Inflammatory macrophage treated with lipopolysaccharide for 1 hour (primary cell): ENCODE results near the gene STMN1.
A peak's percentile ranks its signal among the peaks of the same experiment; 100 is the strongest.

Source experiments
- DNase-seq, 2 donors: peaks; one replicate each; pipeline ENCODE4 v3.0.0-alpha.2; 2020 to 2022

STMN1 gene

DNA sequence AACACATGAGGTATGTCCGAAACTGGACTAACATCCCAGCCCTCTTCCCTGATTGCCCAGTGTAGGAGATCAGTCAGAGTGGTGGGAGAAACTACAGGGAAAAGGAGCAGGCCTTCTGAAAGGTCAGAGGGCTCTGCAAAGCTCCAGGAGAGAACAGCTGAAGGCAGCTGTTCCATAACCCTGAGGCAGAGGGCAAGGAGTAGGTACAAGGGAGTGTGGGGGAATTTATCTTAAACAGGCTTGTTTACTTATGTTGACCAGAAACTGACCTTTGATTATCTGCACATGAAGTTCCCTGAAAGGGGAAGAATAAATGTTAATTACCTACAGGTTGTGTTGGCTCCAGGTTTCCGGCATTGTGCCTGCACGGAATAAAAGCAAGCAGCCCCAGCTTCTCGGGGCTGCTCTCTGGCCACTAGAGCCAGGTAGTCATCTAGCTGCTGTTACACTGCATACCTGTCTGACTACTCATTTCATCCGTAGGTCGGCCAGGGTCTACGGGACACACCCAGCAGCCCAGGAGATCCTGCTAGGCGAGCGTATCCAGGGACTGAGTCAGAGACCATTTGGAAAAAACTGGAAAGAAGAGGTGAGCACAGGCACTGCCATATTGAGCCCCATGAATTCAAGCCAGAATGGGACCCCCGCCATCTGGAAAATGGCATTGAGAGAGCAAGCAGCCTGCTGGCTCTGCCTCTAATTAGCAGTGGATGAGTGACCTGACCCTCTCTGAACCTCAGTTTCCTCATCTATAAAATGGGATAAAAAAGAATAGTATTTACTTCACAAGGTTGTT is 15.8 kb downstream of the STMN1 start:
- no peak for DNase-seq

DNA sequence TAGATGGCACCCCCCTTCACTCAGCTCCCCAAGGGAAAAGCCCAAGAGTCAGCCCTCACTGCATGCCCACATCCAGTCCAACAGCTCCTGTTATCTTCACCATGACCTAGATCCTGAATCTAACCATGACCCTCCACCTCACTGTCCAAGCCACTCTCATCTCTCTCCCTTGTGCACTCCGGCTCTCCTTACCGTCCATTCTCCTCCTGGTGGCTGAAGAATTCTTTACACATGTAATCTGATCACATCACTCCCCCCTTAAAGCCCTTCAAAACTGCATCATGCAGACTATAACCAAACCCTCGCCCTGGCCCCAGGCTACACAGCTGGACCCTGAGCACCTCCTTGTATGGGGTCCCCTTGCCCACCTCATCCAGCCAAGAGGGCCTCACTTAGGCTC is 16.7 kb downstream of the STMN1 start:
- no peak for DNase-seq

DNA sequence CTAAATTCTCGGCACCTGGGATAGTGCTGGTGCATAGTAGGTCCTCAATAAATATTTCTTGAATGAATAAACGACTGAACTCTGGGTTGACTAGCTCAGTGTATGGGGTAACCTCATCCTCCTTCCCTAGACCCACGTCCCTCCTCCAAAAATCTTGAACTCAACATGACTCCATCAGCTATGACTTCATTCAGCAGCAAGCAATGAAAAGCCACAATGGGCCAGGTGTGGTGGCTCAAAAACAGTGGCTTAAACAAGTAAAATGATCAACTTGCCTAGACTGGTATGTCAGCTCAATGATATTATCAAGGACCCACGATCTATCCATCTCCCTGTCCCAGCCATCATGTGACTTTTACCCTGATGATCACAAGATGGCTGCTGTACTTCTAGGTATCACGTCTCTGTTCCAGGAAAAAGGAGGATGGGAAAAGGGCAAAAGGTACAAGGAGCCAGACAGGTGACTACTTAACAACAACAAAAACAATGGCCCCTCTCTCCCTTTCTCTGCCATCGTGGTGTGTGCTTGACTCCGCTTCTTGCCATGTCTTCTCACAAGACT is 17.7 kb downstream of the STMN1 start:
- DNase-seq = no peak

DNA sequence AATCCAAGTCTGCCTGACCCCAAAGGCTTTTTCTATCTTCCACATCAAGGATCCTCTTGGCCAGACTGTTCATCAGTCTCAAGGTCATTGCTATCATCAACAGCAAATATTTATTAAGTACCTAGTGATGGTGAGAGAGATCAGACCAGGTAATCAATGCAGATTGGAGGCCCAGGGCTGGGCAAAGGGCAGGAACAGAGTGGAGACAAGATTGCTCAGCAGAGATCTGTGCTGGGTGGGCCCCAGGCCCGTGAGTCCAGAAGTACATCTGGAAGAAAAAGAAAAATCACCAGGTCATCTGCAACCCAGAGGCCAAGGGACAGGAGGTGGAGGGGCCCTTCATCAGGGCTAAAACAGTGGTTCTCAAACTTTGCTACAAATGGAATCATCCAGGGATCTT is 20.6 kb downstream of the STMN1 start:
- DNase-seq = no peak

DNA sequence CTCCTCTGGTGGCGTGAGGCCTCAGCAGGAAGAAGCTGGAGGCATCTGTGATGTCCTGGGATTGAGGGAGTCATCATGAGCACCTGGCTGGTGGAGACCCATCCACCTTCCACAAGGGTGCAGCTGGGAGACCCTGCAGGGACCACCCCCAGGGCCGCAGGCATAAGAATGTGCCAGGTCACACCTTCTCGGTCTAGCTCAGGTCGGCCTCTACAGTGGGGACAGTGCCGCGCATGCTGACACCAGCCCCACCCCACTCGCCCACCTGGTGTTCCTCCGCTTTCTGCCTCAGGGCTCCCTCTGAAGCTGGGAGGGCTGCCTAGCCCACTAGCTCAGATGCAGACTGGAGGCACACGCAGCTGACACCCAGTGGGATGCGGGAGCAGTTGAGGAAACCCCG is 25.0 kb downstream of the STMN1 start:
- DNase-seq = no peak

DNA sequence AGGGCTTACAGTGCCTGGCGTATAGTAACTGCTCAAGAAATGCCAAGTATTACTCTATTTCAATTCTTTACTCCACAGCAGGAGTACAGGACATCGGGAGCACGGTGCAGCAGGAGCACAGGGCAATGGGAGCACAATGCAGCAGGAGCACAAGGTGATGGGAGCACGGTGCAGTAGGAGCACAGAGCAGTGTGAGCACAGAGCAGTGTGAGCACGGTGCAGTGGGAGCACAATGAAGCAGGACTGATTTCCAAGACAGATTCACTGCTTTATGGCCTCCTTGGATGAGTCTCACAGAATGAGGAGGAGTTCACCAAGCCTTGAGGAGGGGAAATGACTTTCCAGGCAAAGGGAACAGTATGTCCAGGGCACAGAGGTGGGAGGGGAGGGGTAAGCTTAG is 25.7 kb downstream of the STMN1 start:
- no peak for DNase-seq

DNA sequence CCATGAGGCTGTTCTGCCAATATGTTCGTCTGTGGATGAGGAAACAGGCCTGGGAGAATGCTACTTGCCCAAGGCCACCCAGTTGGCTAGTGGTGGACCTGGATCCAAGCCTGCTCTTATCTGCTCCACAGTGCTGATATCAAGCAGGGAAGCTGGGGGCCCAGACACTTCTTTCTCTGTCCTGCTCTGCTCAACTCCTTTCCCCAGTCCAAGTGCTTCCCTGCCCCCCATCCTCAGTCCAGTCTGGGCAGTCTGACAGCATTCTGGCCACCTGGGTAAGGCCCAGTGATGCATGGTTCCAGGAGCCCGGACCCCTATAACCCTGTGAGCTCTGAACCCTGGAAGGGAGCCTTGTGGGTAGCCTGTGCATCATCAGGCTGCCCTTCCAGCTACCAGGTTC is 26.5 kb downstream of the STMN1 start:
- no peak for DNase-seq

DNA sequence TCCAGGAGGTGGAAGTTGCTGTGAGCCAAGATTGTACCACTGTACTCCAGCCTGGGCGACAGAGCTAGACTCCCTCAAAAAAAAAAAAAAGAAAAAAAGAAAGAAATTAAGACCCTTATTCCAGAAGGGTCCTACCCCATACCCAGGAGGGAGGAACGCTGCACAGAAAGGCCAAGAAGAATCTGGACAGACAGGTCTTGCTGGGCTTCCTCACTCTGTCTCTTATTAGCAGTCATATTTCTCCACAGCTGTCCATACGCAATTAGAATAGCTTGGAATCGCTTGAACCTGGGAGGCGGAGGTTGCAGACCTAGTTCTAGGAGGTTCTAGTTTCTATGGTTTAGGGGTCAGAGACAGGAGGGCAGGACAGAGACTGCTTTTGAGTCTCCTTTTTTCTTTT is 27.5 kb downstream of the STMN1 start:
- no peak for DNase-seq

DNA sequence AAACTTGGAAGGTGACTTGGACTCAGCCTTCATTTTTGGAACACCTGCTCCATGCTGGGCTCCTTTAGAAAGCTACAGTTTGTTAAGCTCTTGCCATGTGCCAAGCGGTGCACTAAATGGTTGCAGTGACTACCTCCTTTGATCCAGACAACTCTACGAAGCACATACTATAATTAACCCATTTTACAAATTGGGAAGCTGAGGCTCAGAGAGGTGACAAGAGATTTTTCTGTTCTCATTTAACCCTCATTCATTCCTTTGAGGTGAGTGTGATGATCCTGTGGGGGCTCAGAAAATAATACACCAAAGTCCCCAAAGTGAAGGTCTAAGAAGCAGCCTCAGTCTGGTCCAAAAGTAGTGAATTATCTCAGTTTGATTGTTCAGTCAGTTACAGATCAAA is 29.1 kb downstream of the STMN1 start:
- DNase-seq = no peak

DNA sequence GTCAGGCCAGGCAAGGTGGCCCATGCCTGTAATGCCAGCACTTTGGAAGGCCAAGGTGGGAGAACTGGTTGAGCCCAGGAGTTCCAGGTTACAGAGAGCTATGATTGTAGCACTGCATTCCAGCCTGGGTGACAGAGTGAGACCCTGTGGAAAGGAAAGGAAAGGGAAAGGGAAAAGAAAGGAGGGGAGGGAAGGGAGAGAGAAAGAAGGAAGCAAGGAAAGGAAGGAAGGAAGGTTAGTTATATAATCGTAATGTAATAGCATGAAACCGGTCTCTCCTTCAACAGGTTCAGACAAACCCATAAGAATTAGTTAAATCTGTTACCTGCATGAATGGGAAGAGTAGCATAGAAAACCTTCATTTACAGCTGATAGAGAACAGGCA is 29.5 kb downstream of the STMN1 start:
- DNase-seq = no peak

DNA sequence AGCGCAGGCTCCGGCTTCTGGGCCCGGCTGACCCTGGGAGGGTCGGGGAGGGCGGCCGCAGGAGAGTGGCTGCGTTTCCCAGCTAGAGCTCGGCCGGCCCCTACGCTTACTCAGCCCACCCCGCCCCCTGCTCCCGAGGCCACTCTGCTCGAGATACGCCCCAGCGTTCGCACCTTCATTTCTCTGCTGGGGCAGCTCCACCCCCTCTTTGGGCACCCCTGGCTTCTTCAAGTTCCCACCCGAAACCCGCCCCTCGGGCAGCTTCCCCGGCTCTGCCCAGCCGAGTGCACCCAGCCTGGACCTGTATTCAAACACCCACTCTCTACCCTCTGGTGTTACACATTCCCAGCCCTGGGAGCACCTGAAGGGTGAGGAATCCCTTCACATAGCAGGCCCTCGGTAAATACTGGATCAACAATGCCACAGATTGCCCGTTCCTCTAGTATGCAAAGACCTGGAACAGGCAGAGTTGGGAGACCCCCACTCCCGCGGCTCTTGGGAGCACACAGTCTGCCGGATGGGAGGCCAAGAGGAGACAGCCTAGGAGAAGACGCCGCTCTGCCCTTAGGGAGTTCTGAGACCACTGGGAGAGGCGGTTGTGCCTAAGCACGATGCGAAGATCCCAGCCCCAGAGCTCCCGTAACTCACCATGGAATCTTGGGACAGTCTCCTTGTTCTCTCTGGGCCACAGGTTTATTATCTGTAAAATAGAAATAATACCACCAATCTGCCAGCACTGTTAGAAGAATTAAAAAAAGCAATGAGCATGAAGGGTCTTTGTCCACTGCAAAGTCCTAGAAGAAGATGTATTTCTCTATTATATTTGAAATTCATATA is 30.1 kb downstream of the STMN1 start:
- no peak for DNase-seq

DNA sequence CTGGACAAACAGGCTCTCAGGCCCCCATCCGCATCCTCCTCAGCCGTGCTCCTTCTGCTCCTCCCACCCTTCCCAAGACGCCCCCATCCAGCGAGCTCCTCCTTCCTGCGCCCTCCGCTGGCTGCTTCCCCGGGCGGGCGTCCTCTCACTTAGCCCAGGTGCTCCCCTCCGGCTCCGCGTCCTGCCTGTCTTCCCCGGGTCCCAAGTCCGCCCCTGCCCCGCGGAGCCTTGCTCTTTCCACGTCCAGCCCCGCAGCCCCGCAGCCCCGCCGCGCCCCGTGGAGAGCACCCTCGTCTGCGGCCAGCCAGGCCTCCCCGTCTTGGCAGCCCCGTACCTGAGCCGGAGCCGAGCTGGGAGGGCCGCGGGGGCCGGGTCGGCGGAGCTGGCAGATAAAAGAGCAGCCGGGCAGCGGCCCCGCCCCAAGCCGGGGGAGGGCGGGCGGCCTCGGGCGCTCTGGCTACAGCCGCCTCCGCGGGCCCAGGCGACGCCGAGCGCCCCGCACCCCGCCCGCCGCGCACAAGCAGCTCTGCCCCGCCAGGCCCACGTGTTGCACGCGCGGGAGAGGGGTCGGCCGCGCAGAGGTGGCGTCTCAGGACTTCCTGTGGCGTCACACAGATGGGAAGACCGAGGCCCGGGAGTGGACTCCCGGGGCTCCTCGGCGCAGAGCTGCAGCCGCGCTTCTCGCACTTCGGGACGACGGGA is 30.9 kb downstream of the STMN1 start, which contains the start of gene PAQR7:
Gene PAQR7, minus strand, starts transcription at position 555 of the 702 bp plus-strand sequence. CDS start 11,869 bp downstream, outside the sequence.
- DNase-seq = peak; percentile 18 to 29

DNA sequence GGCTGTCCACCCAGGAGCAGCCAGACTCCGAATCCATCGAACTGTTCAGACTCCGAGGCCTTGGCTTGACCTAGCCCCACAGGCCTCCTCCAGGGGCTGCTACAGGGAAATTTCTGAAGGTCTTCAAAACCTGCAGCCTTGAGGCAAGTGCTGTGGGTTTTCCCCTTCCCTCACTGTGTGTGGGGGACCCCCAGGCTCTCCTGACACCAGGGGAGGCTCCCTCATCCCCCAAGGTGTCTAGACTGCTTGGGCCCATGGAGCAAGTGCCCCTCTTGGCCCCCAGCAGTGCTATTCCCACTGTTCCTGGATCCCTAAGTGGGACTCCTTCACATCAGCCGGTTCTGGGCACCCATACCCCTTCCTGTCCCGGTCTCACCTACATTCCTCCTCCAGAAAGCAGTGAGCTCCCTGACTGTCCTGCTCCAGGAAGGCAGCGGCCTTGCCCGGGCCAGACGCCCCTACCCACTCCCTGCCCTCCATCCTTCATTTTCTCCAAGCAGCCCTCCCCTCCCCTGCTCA is 31.5 kb downstream of the STMN1 start:
- no peak for DNase-seq

DNA sequence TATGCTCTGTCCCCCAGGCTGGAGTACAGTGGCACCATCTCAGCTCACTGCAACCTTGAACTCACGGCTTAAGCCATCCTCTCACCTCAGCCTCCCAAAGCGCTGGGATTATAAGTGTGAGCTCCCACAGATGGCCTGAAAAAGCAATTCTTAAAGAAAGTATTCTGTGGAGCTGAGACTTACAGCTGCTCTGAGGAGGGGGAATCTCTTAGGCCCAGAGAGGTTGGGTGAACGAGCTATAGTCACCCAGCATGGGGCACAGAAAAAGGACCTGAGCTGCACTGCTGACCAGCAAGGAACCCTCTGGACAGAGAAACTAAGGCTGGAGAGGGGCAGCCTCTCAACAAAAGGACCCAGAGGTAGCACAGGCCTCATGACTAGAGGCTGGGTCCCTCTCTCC is 32.0 kb downstream of the STMN1 start:
- DNase-seq = no peak

DNA sequence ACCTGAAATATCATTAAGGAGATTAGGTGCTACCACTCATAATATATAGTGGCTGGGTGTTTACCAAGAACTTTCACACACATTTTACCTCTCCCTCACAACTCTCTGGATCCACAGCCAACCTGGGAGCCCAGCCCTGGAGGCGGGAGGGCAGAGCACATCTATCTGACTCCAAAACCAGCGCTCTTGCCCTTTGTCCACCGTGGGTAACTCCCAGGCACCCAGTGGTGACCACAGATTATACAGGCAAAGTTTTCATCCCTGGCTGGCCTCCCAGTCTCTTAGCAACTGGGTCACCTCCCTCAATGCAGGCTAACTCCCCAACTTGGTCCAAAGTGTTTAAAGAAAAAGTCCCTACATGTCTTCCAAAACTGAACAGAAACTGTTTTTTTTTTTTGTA is 33.1 kb downstream of the STMN1 start:
- DNase-seq = no peak

DNA sequence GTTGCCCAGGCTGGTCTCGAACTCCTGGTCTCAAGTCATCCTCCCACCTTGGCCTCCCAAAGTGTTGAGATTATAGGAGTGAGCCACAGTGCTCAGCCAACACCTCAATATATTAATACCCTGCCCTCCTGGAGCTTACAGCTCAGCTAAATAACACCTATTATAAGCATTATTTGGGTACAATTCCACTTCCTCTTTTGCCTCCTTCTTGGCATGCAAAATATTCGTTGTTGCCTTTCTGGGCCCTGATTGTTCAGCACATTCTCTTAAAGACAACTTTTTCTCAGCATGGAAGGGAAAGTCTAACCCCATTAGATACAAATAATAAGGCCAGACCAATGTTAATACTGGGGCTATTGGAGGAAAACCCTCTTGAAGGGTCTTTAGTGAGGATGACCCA is 33.5 kb downstream of the STMN1 start:
- DNase-seq = no peak

DNA sequence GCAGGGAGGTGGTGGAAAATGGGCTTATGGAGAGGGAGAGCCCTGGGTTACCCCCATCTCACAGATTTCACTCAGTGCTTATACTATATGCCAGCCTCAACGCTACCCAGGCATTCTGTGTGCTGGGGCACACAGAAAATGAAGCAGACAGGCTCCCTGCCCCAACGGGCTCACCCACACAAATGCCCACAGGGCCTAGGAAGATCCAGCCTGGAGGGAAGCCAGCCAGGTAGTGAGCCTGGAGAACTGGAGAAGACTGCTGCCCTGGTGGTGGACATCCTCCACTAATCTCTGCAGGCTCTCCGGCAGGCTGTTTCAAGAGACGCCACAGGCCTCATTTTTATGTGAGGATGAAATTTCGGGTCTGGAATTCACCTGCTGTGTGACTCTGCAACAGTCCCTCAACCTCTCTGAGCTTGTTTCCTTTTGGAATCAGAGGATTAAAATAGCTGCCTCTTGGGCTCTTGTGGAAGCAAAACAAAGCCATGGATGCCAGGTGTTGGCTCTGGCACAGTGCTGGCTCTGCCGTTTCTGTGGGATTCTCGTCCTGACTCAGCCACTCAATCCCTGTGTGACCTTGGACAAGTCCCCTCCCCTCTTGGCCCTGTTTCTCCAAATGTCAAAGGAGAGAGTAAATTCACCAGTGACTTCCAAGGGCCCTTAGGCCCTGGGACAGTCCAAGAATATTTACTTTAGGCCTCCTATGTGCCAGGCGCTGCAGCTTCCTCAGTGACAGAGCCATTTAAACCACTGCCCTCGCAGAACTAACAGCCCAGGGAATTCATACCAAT is 34.3 kb downstream of the STMN1 start:
- DNase-seq = no peak

DNA sequence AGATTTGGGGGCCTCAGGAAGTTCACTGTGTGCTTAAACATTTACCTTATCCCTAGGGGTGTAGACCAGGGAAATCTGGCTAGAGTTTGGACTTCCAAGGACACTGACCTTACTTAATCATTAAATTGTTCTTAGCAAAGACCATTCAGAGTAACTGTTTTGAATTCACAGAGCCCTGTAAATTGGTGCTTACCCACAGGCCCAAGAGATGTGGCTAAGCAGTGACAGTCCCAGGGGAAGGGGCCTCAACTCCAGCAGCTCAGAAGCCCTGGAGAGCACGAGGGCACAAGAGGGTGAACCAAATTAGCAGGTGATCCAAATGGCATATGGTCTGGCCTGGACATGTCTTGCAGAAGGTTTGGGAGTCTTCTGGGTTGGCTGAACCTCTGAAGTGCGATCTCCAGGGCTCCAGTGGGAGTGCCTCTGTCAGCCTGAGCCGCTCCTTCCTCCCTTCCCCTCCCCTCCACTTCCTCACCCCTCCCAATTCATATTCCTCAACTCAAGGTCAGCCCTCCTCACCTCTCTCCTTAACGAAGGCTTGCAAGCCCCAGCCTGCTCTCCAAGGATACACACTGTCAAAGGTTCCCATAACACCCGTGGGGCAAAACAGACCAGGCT is 35.0 kb downstream of the STMN1 start:
- DNase-seq = no peak

DNA sequence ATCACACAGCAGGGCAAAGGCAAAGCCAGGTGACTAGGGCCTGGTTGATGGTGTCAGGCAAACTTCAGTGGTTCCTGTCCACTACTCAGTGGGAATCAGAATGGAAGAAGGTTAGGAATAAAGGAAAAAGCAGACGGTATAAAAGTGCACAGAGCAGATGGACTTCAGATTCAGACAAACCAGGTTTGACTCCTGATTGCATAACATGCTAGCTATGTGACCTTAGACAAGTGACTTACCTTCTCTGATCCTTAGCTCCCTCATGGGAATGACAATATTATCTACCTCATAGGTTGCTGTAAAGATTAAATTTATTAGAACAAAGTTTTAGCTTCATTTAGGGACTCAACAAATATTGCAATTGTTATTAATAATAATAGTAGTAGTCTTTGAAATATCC is 35.6 kb downstream of the STMN1 start:
- no peak for DNase-seq

DNA sequence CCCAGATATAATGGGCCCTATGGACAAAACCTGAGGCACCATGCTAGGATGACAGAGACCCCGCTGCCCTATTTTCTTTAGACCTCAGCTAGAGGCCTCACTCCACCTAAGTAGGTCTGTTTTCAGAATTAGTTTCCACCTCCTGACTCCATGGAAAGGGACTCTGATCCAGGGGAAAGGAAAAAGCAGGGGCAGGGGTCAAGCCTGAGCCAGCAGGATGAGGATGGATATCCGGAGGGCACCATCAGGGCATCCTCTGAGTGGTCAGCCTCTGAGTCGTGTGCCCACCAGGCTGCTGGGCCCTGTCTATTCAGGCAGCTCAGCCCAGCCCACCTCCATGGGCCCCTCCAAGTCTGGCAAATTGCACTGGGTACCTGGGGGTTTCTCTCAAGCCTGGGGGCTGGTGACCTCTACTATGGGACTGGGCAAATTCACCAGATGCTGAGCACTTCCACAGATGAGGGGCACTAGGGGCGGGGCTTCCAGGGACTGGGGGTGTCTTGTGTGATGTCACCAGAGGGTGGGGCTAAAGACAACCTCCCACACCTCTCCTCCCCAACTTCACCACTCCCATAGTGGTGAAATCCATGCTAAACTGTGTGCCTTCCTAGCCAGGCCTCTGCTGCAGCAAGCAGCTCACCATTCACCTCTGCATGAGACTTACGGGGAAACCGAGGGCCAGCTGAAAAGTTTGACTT is 36.2 kb downstream of the STMN1 start:
- DNase-seq = no peak
